ENCODE measurements around the gene PEX7. TPM values are rescaled to one million over a fixed set of nuclear protein-coding genes. Genes with fewer than 3 reads are reported as not detected.
A peak's percentile ranks its signal among the peaks of the same experiment; 100 is the strongest.
"Not testable (repeated sequence)": the region's sequence is repeated elsewhere in the genome, so short reads cannot be mapped to it uniquely, and the experiment has no call there.

The PEX7 gene
- total and polyA plus RNA-seq, 8 donors: 2.7 to 38.5 (median 14.6) TPM; not detected in 1

- intact Hi-C loops (cut with DNase I; ENCODE audit: low total_unique reads): no loop called here
- DNase-seq: no peak
- Histone ChIP-seq H3K4me1 (peaks cover 0 to 8% (median 4%) of the 10 kb centered on the region in 4 donors), H3K27me3 (no peaks in the 10 kb centered on the region), H3K9me3 (peaks cover 13 to 22% (median 16%) of the 10 kb centered on the region in 4 donors), H3K27ac (no peak overlapping the region), H3K36me3 (peaks cover 0 to 41% (median 39%) of the 10 kb centered on the region in 4 donors), H3K4me3 (no peak overlapping the region)
- TF ChIP-seq EP300 (IDR thresholded peaks at IDR 0.05) (no peak), POLR2A (IDR thresholded peaks at IDR 0.05) (no peak), POLR2AphosphoS5 (IDR thresholded peaks at IDR 0.05) (no peak), CTCF (IDR thresholded peaks at IDR 0.05) (no peak)
- WGBS, 5 donors: 74 to 83% (median 82%) methylated on average over 2 of the region's 2 CpGs
Observed at GRCh38 chr6:136869451-136869850, 47.1 kb downstream of the PEX7 start.

GRCh38 chr6:136873748-136874147, 51.4 kb downstream of the PEX7 start:
- H3K4me3 ChIP-seq: no peak overlapping the region
- H3K27me3 ChIP-seq: no peaks in the 10 kb centered on the region
- intact Hi-C loops (cut with DNase I; ENCODE audit: low total_unique reads): no loop called here
- WGBS, 5 donors: 63 to 94% (median 82%) methylated on average over 3 of the region's 3 CpGs
- peaks cover 0 to 4% (median 0%) of the 10 kb centered on the region in 4 donors for H3K4me1 ChIP-seq
- H3K9me3 ChIP-seq: peaks cover 13 to 27% (median 20%) of the 10 kb centered on the region in 4 donors
- no peak for TF ChIP-seq POLR2AphosphoS5 (IDR thresholded peaks at IDR 0.05)
- no peak for TF ChIP-seq POLR2A (IDR thresholded peaks at IDR 0.05)
- no peak for TF ChIP-seq CTCF (IDR thresholded peaks at IDR 0.05)
- no peak for TF ChIP-seq EP300 (IDR thresholded peaks at IDR 0.05)
- peak in 1 of 2 donors; percentile 14 for DNase-seq
- peaks cover 0 to 45% (median 40%) of the 10 kb centered on the region in 4 donors for H3K36me3 ChIP-seq
- no peak overlapping the region for H3K27ac ChIP-seq

- WGBS, 5 donors: 97 to 99% (median 97%) methylated on average over 4 of the region's 4 CpGs
- H3K27me3 ChIP-seq; H3K27ac ChIP-seq; DNase-seq; intact Hi-C loops (cut with DNase I; ENCODE audit: low total_unique reads); H3K4me3 ChIP-seq; H3K4me1 ChIP-seq: not testable (repeated sequence)
- Histone ChIP-seq H3K36me3 (peaks cover 0 to 34% (median 30%) of the 10 kb centered on the region in 4 donors), H3K9me3 (peaks cover 13 to 27% (median 20%) of the 10 kb centered on the region in 4 donors)
Observed at GRCh38 chr6:136876469-136876868, 54.1 kb downstream of the PEX7 start.

GRCh38 chr6:136880748-136881460, 58.5 kb downstream of the PEX7 start:
- H3K27ac ChIP-seq: no peak overlapping the region
- H3K27me3 ChIP-seq: no peaks in the 10 kb centered on the region
- 61 to 88% (median 78%) methylated on average over 4 of the region's 4 CpGs for whole genome bisulfite sequencing, 5 donors
- TF ChIP-seq POLR2A (IDR thresholded peaks at IDR 0.05) (no peak), POLR2AphosphoS5 (IDR thresholded peaks at IDR 0.05) (no peak), EP300 (IDR thresholded peaks at IDR 0.05) (no peak), CTCF (IDR thresholded peaks at IDR 0.05) (no peak)
- peaks cover 0 to 1% (median 0%) of the 10 kb centered on the region in 4 donors for H3K4me1 ChIP-seq
- H3K4me3 ChIP-seq: no peak overlapping the region
- no peak for DNase-seq
- H3K36me3 ChIP-seq: no peaks in the 10 kb centered on the region
- intact Hi-C loops (cut with DNase I; ENCODE audit: low total_unique reads): no loop called here
- peaks cover 0 to 5% (median 0%) of the 10 kb centered on the region in 4 donors for H3K9me3 ChIP-seq

- intact Hi-C loops (cut with DNase I; ENCODE audit: low total_unique reads): no loop called here
- TF ChIP-seq POLR2A (IDR thresholded peaks at IDR 0.05) (no peak), EP300 (IDR thresholded peaks at IDR 0.05) (no peak), POLR2AphosphoS5 (IDR thresholded peaks at IDR 0.05) (no peak), CTCF (IDR thresholded peaks at IDR 0.05) (no peak)
Observed at GRCh38 chr6:136886091-136886490, 63.7 kb downstream of the PEX7 start.

More at GRCh38 chr6:136886091-136886490, 63.7 kb downstream of the PEX7 start:
- Histone ChIP-seq H3K27ac (no peak overlapping the region), H3K9me3 (no peaks in the 10 kb centered on the region), H3K4me3 (no peak overlapping the region), H3K27me3 (no peaks in the 10 kb centered on the region), H3K36me3 (no peaks in the 10 kb centered on the region), H3K4me1 (peaks cover 0 to 24% (median 16%) of the 10 kb centered on the region in 4 donors)
- DNase-seq: no peak
- WGBS, 5 donors: 63 to 73% (median 67%) methylated on average over 3 of the region's 3 CpGs

Measured in stomach (tissue), 9 donors.